ENCODE data around the gene CYTH3.

- no peak for TF ChIP-seq CTCF (IDR thresholded peaks at IDR 0.05)
- no peak for TF ChIP-seq POLR2A (IDR thresholded peaks at IDR 0.05)
Measured at GRCh38 chr7:6158424-6159096, 113.9 kb downstream of the CYTH3 start.
